Vagina (tissue), 2 donors: ENCODE results near the gene ITK.

ENCODE experiments used
- POLR2A ChIP-seq, 2 donors: fragments of 450-650 bp; IDR thresholded peaks; one replicate each; pipeline ENCODE4 v1.6.1; 2017; ENCODE audit warnings: antibody characterized with exemption in 2 of 2, mild to moderate bottlenecking in 2 of 2, moderate library complexity in 2 of 2
- TF ChIP-seq, protein P1 (sequence below), 3 experiments: fragments of 450-650 bp in 2 of 3; fragments of 200-600 bp in 1 of 3; sonication (generic) in 1 of 3; IDR thresholded peaks; one replicate each; pipeline ENCODE4 v1.5.1; 2017 to 2019; ENCODE audit warnings: antibody characterized with exemption in 3 of 3, mild to moderate bottlenecking in 2 of 3, moderate library complexity in 2 of 3

GRCh38 chr5:157160001-157160400 lies 20.6 kb upstream of the ITK start:
- TF ChIP-seq, protein P1, sequence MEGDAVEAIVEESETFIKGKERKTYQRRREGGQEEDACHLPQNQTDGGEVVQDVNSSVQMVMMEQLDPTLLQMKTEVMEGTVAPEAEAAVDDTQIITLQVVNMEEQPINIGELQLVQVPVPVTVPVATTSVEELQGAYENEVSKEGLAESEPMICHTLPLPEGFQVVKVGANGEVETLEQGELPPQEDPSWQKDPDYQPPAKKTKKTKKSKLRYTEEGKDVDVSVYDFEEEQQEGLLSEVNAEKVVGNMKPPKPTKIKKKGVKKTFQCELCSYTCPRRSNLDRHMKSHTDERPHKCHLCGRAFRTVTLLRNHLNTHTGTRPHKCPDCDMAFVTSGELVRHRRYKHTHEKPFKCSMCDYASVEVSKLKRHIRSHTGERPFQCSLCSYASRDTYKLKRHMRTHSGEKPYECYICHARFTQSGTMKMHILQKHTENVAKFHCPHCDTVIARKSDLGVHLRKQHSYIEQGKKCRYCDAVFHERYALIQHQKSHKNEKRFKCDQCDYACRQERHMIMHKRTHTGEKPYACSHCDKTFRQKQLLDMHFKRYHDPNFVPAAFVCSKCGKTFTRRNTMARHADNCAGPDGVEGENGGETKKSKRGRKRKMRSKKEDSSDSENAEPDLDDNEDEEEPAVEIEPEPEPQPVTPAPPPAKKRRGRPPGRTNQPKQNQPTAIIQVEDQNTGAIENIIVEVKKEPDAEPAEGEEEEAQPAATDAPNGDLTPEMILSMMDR (IDR thresholded peaks at IDR 0.05), result no peak
- TF ChIP-seq POLR2A (IDR thresholded peaks at IDR 0.05), result no peak
